Tibial nerve (tissue), 4 donors: ENCODE data around the gene NCOA3. TPM values are rescaled to one million over a fixed set of nuclear protein-coding genes. Genes with fewer than 3 reads are reported as not detected.

Source experiments
- DNase-seq, 2 donors: peaks; one replicate each; pipeline ENCODE4 v3.0.0-alpha.2; 2019; ENCODE audit warnings: low spot score in 2 of 2
- H3K27ac ChIP-seq, 4 donors: fragments of 200-600 bp; sonication (generic) in 3 of 4; one replicate each; pipeline ENCODE4 v1.5.1; 2017 to 2019; ENCODE audit warnings: mild to moderate bottlenecking in 1 of 4
- H3K27me3 ChIP-seq, 2 donors: fragments of 200-600 bp; sonication (generic) in 1 of 2; one replicate each; pipeline versions ENCODE4 v1.5.1 to v1.6.0; 2017 to 2019
- H3K36me3 ChIP-seq, 3 donors: fragments of 200-600 bp; sonication (generic); one replicate each; pipeline ENCODE4 v1.5.1; 2018 to 2019
- H3K4me1 ChIP-seq, 4 donors: fragments of 200-600 bp; sonication (generic) in 3 of 4; one replicate each; pipeline ENCODE4 v1.5.1; 2017 to 2019
- H3K4me3 ChIP-seq, 4 donors: fragments of 200-600 bp; sonication (generic) in 3 of 4; one replicate each; pipeline ENCODE4 v1.5.1; 2017 to 2019; ENCODE audit warnings: mild to moderate bottlenecking in 1 of 4, moderate library complexity in 1 of 4
- H3K9me3 ChIP-seq, 4 donors: fragments of 200-600 bp; sonication (generic) in 3 of 4; one replicate each; pipeline ENCODE4 v1.5.1; 2017 to 2019
- CTCF ChIP-seq, 5 experiments: fragments of 200-600 bp in 3 of 5; fragments of 450-650 bp in 2 of 5; sonication (generic) in 3 of 5; IDR thresholded peaks; one replicate each; pipeline ENCODE4 v1.5.1; 2016 to 2019; ENCODE audit warnings: antibody characterized with exemption in 5 of 5, mild to moderate bottlenecking in 3 of 5, moderate library complexity in 2 of 5
- EP300 ChIP-seq, 2 donors: sonication (generic); formaldehyde crosslinking; IDR thresholded peaks; one replicate each; pipeline ENCODE4 v1.6.1; 2017; ENCODE audit warnings: antibody characterized with exemption in 2 of 2, mild to moderate bottlenecking in 1 of 2
- POLR2A ChIP-seq, 2 donors: fragments of 450-650 bp; IDR thresholded peaks; one replicate each; pipeline ENCODE4 v1.6.1; 2017; ENCODE audit warnings: antibody characterized with exemption in 2 of 2, mild to moderate bottlenecking in 2 of 2, moderate library complexity in 2 of 2
- WGBS, 2 donors: methylation state at CpG; one replicate each; pipeline ENCODE4 v1.1.5; 2018; 5-methylcytosine and 5-hydroxymethylcytosine counted together
- total RNA-seq, 4 donors: library from RNA; depleted of rRNA; stranded (reverse); fragments of >200 nt; gene quantifications; one replicate each; pipeline ENCODE4 v1.1.0, GENCODE V29; 2016

The NCOA3 gene
- total RNA-seq, 4 donors from 2014 or later: 38.0 to 48.9 (median 40.7) TPM

- H3K27ac ChIP-seq: no peak overlapping the region
- no peak for DNase-seq
- WGBS, 2 donors: 97 to 100% methylated on average over 1 of the region's 1 CpG
- H3K36me3 ChIP-seq: no peaks in the 10 kb centered on the region
- TF ChIP-seq POLR2A (IDR thresholded peaks at IDR 0.05) (no peak), EP300 (IDR thresholded peaks at IDR 0.05) (no peak), CTCF (IDR thresholded peaks at IDR 0.05) (no peak)
- H3K4me3 ChIP-seq: no peak overlapping the region
- no peaks in the 10 kb centered on the region for H3K27me3 ChIP-seq
- H3K9me3 ChIP-seq: no peaks in the 10 kb centered on the region
- H3K4me1 ChIP-seq: peaks cover 0 to 40% (median 18%) of the 10 kb centered on the region in 4 donors
These were observed 8.0 kb downstream of the NCOA3 start for GRCh38 chr20:47509685-47510084.

GRCh38 chr20:47515843-47516242, 14.2 kb downstream of the NCOA3 start:
- Histone ChIP-seq H3K4me1 (peaks cover 0 to 5% (median 0%) of the 10 kb centered on the region in 4 donors), H3K9me3 (peaks cover 0 to 7% (median 0%) of the 10 kb centered on the region in 4 donors), H3K4me3 (no peak overlapping the region), H3K27ac (no peak overlapping the region), H3K36me3 (peaks cover 0 to 21% (median 0%) of the 10 kb centered on the region in 3 donors), H3K27me3 (no peaks in the 10 kb centered on the region)
- WGBS, 2 donors: 94 to 100% methylated on average over 1 of the region's 1 CpG
- no peak for DNase-seq
- no peak for TF ChIP-seq POLR2A (IDR thresholded peaks at IDR 0.05)
- TF ChIP-seq EP300 (IDR thresholded peaks at IDR 0.05): no peak
- TF ChIP-seq CTCF (IDR thresholded peaks at IDR 0.05): no peak

GRCh38 chr20:47521059-47521808, 19.5 kb downstream of the NCOA3 start:
- Histone ChIP-seq H3K27me3 (no peaks in the 10 kb centered on the region), H3K9me3 (peaks cover 0 to 13% (median 0%) of the 10 kb centered on the region in 4 donors), H3K27ac (no peak overlapping the region), H3K4me1 (peaks cover 0 to 16% (median 0%) of the 10 kb centered on the region in 4 donors), H3K4me3 (no peak overlapping the region), H3K36me3 (peaks cover 0 to 25% (median 0%) of the 10 kb centered on the region in 3 donors)
- 97 to 98% methylated on average over 19 of the region's 19 CpGs for WGBS, 2 donors
- TF ChIP-seq EP300 (IDR thresholded peaks at IDR 0.05) (no peak), POLR2A (IDR thresholded peaks at IDR 0.05) (no peak), CTCF (IDR thresholded peaks at IDR 0.05) (no peak)
- DNase-seq: no peak

GRCh38 chr20:47524015-47524784, 22.5 kb downstream of the NCOA3 start:
- Histone ChIP-seq H3K9me3 (peaks cover 0 to 22% (median 0%) of the 10 kb centered on the region in 4 donors), H3K27me3 (no peaks in the 10 kb centered on the region), H3K4me1 (peaks cover 0 to 16% (median 0%) of the 10 kb centered on the region in 4 donors), H3K36me3 (peaks cover 0 to 21% (median 0%) of the 10 kb centered on the region in 3 donors), H3K27ac (peak overlapping the region in 2 of 4 donors; percentile 51 to 55), H3K4me3 (no peak overlapping the region)
- TF ChIP-seq EP300 (IDR thresholded peaks at IDR 0.05) (no peak), CTCF (IDR thresholded peaks at IDR 0.05) (no peak), POLR2A (IDR thresholded peaks at IDR 0.05) (no peak)
- 58 to 61% methylated on average over 8 of the region's 8 CpGs for WGBS, 2 donors
- no peak for DNase-seq
